ENCODE measurements around the gene CFAP299.
A peak's percentile ranks its signal among the peaks of the same experiment; 100 is the strongest.
"Not testable (repeated sequence)": the region's sequence is repeated elsewhere in the genome, so short reads cannot be mapped to it uniquely, and the experiment has no call there.

The CFAP299 gene

GRCh38 chr4:80335554-80336358 lies at the start of gene CFAP299:
Gene CFAP299, plus strand, starts transcription at chr4:80335730.
- TF ChIP-seq CTCF (IDR thresholded peaks at IDR 0.05), result no peak
- H3K27ac ChIP-seq, result no peak within 1 kb of the TSS
- H3K36me3 ChIP-seq, result no peaks in the 10 kb centered on the region
- H3K4me1 ChIP-seq (ENCODE audit: control insufficient read depth in 1 of 2, insufficient read depth in 1 of 2, low read depth in 1 of 2, low read length in 1 of 2), result peaks cover 7 to 16% of the 10 kb centered on the region in 2 experiments
- peak within 1 kb of the TSS; percentile 60 to 63 for H3K4me3 ChIP-seq (ENCODE audit: low read depth in 1 of 2, low read length in 1 of 2)
- peaks cover 70% of the 10 kb centered on the region for H3K27me3 ChIP-seq
- H3K9me3 ChIP-seq, result no peaks in the 10 kb centered on the region

GRCh38 chr4:80286451-80286850 lies 49.1 kb upstream of the CFAP299 start:
- Histone ChIP-seq H3K4me3 (ENCODE audit: low read depth in 1 of 2, low read length in 1 of 2) (no peak overlapping the region), H3K27ac (no peak overlapping the region), H3K27me3 (peaks cover 20% of the 10 kb centered on the region)

GRCh38 chr4:80290665-80291064 lies 44.9 kb upstream of the CFAP299 start:
- H3K36me3 ChIP-seq; H3K4me1 ChIP-seq (ENCODE audit: control insufficient read depth in 1 of 2, insufficient read depth in 1 of 2, low read depth in 1 of 2, low read length in 1 of 2); H3K27ac ChIP-seq; H3K4me3 ChIP-seq (ENCODE audit: low read depth in 1 of 2, low read length in 1 of 2); H3K9me3 ChIP-seq: not testable (repeated sequence)
- H3K27me3 ChIP-seq, result peaks cover 11% of the 10 kb centered on the region

More at GRCh38 chr4:80286451-80286850, 49.1 kb upstream of the CFAP299 start:
- H3K4me1 ChIP-seq (ENCODE audit: control insufficient read depth in 1 of 2, insufficient read depth in 1 of 2, low read depth in 1 of 2, low read length in 1 of 2), result no peaks in the 10 kb centered on the region
- no peaks in the 10 kb centered on the region for H3K36me3 ChIP-seq
- H3K9me3 ChIP-seq, result no peaks in the 10 kb centered on the region
- no peak for TF ChIP-seq CTCF (IDR thresholded peaks at IDR 0.05)

GRCh38 chr4:80294206-80294605 lies 41.3 kb upstream of the CFAP299 start:
- no peak overlapping the region for H3K4me3 ChIP-seq (ENCODE audit: low read depth in 1 of 2, low read length in 1 of 2)
- no peaks in the 10 kb centered on the region for H3K36me3 ChIP-seq
- H3K9me3 ChIP-seq, result no peaks in the 10 kb centered on the region
- no peak overlapping the region for H3K27ac ChIP-seq
- no peaks in the 10 kb centered on the region for H3K4me1 ChIP-seq (ENCODE audit: control insufficient read depth in 1 of 2, insufficient read depth in 1 of 2, low read depth in 1 of 2, low read length in 1 of 2)
- TF ChIP-seq CTCF (IDR thresholded peaks at IDR 0.05), result no peak
- H3K27me3 ChIP-seq, result no peaks in the 10 kb centered on the region

GRCh38 chr4:80295336-80295735 lies 40.2 kb upstream of the CFAP299 start:
- Histone ChIP-seq H3K4me1 (ENCODE audit: control insufficient read depth in 1 of 2, insufficient read depth in 1 of 2, low read depth in 1 of 2, low read length in 1 of 2) (no peaks in the 10 kb centered on the region), H3K27me3 (no peaks in the 10 kb centered on the region), H3K9me3 (no peaks in the 10 kb centered on the region), H3K27ac (no peak overlapping the region), H3K36me3 (no peaks in the 10 kb centered on the region), H3K4me3 (ENCODE audit: low read depth in 1 of 2, low read length in 1 of 2) (no peak overlapping the region)
- no peak for TF ChIP-seq CTCF (IDR thresholded peaks at IDR 0.05)

- H3K9me3 ChIP-seq, result no peaks in the 10 kb centered on the region
- TF ChIP-seq CTCF (IDR thresholded peaks at IDR 0.05), result no peak
These were observed 39.7 kb upstream of the CFAP299 start for GRCh38 chr4:80295826-80296225.

More at GRCh38 chr4:80295826-80296225, 39.7 kb upstream of the CFAP299 start:
- H3K4me3 ChIP-seq (ENCODE audit: low read depth in 1 of 2, low read length in 1 of 2), result no peak overlapping the region
- H3K27ac ChIP-seq, result no peak overlapping the region
- H3K36me3 ChIP-seq, result no peaks in the 10 kb centered on the region
- no peaks in the 10 kb centered on the region for H3K27me3 ChIP-seq
- no peaks in the 10 kb centered on the region for H3K4me1 ChIP-seq (ENCODE audit: control insufficient read depth in 1 of 2, insufficient read depth in 1 of 2, low read depth in 1 of 2, low read length in 1 of 2)

Measured in neutrophil (primary cell).